Neuron (in vitro differentiated cells): ENCODE data around the gene PPFIA2.

Experiments
- H2AFZ ChIP-seq: one replicate; pipeline ENCODE4 v1.6.1; 2013; ENCODE audit warnings: low read depth, mild to moderate bottlenecking, inconsistent platforms, low read length, moderate library complexity
- H3K27me3 ChIP-seq: one replicate; pipeline ENCODE4 v1.6.1; 2013; ENCODE audit warnings: low read length; ENCODE audit not compliant: insufficient read depth
- H3K36me3 ChIP-seq: one replicate; pipeline ENCODE4 v1.6.1; 2013; ENCODE audit warnings: low read length; ENCODE audit not compliant: insufficient read depth
- H3K4me1 ChIP-seq: one replicate; pipeline ENCODE4 v1.6.1; 2013; ENCODE audit warnings: low read length; ENCODE audit not compliant: insufficient read depth
- H3K4me3 ChIP-seq: 2 replicates; pipeline ENCODE4 v1.5.1; 2013; ENCODE audit warnings: mild to moderate bottlenecking, low read length, moderate library complexity
- H3K9me3 ChIP-seq: one replicate; pipeline ENCODE4 v1.6.1; 2013; ENCODE audit warnings: low read length

The PPFIA2 gene

DNA sequence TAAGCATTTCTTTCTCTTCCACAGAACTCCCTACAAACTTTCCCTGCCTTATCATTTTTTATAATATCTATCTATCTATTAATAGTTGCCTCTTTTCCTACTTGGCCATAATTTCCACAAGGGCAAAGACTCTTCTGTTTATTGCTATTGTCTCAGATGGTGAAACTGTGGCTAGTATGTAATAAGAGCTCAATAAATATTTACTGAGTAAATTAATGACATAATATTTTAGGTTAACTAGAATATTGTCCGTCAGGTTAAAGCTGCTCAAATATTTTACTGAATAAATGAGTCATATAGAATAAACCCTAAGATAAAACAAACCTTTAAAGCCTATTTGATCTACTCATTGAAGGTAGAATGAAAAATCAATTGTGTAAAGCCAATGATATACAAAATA lies 240.5 kb downstream of the PPFIA2 start:
- no peaks in the 10 kb centered on the region for H3K36me3 ChIP-seq
- H3K4me3 ChIP-seq, result no peak overlapping the region
- H3K4me1 ChIP-seq, result no peaks in the 10 kb centered on the region
- H3K27me3 ChIP-seq, result no peaks in the 10 kb centered on the region
- no peak overlapping the region for H2AFZ ChIP-seq
- no peaks in the 10 kb centered on the region for H3K9me3 ChIP-seq

DNA sequence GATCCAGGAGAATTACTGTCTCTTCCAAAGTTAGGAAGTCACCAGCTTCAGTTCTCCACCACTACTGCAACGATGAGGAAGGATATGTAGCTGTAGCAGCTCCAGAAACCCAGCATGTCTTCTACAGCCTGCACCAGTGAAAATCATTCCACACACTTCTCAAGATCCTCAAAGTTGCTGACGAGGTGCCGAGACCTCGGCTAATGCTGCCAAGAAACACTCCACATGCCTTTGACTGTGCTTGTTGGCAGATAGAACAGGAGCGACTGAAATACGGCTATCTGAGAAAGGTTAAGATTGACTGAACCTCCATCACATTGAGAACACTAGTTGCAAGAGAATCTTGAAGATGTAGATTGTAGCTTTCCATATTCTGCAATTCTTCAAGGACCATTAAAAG lies 241.9 kb downstream of the PPFIA2 start:
- Histone ChIP-seq H3K27me3 (no peaks in the 10 kb centered on the region), H3K9me3 (no peaks in the 10 kb centered on the region), H3K36me3 (no peaks in the 10 kb centered on the region), H3K4me1 (no peaks in the 10 kb centered on the region), H2AFZ (no peak overlapping the region), H3K4me3 (no peak overlapping the region)

DNA sequence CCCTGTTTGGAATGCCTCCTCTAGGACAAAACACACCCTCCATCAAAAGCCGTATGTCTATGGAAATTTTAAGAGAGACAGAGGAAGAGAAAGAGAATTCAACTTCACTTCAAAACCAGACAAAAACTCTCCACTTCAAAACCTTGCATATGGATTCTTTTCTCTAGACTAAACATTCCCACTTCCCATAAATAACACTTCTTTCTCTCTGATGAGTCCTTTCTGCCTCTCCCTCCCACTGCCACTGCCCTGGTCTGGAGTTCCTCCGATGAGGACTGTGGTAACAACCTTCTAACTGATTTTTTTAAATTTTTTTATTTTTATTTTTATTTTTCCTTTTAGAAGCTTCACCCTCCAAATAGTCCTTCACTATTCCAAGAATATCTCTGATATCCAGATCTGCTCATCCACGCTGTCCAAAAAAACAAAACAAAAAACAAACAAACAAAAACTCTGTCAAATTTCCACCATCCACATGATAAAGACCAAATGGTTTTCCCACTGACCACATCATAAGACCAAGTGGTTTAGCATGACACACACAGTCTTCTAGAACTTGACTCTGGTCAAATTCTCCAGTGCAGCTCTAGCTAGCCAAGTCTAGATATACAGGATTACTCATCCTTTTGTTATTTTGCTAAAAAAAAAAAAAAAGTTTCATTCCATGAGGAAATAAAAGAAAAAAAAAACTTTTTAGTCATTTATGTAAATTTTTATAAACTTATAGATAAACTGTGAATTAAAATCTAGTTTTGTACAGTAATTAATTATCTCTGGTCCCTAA lies 256.0 kb downstream of the PPFIA2 start:
- Histone ChIP-seq H3K36me3 (no peaks in the 10 kb centered on the region), H3K27me3 (no peaks in the 10 kb centered on the region), H2AFZ (no peak overlapping the region), H3K4me3 (no peak overlapping the region), H3K9me3 (no peaks in the 10 kb centered on the region), H3K4me1 (no peaks in the 10 kb centered on the region)

DNA sequence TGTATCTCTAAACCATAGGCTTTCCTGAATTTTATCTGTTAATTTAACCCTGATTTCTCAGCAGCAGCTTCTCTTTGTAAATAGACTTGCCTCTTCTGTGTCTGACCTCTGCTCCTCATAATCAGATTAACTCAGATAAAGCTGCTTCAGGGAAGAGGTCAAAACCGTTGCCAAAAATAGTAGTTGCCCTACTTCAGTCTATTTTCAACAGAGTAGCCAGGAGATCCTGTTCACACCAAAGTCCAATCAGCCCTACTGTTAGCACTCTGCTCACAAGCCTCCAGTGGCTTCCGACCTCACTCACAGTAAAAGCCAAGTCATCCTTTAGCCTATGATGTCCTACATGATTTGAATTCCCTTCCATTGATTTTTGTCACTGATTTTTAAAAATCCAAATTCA lies 258.4 kb downstream of the PPFIA2 start:
- Histone ChIP-seq H3K4me3 (no peak overlapping the region), H2AFZ (no peak overlapping the region), H3K9me3 (no peaks in the 10 kb centered on the region), H3K4me1 (no peaks in the 10 kb centered on the region), H3K27me3 (no peaks in the 10 kb centered on the region), H3K36me3 (no peaks in the 10 kb centered on the region)

DNA sequence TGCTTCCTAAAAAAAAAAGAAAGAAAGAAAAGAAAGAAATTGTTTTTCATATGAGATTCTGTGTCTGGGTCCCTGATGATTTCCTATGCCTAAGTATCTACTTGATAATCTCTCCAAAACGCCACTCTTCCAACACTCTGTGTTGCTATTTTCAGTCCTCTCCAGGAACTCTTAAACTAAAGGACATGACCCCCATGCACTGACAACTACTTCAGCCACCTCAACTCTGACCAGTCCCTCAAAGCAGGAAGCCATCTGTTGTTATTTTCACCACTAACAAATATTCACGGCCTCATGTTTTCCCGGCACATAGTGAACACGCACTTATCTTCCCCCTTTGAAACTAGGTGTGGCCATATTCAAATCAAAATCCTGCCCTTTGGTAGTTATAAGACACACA lies 259.3 kb downstream of the PPFIA2 start:
- H3K4me1 ChIP-seq, result no peaks in the 10 kb centered on the region
- no peaks in the 10 kb centered on the region for H3K27me3 ChIP-seq
- H3K9me3 ChIP-seq, result no peaks in the 10 kb centered on the region
- H3K36me3 ChIP-seq, result no peaks in the 10 kb centered on the region
- H3K4me3 ChIP-seq, result no peak overlapping the region
- no peak overlapping the region for H2AFZ ChIP-seq

DNA sequence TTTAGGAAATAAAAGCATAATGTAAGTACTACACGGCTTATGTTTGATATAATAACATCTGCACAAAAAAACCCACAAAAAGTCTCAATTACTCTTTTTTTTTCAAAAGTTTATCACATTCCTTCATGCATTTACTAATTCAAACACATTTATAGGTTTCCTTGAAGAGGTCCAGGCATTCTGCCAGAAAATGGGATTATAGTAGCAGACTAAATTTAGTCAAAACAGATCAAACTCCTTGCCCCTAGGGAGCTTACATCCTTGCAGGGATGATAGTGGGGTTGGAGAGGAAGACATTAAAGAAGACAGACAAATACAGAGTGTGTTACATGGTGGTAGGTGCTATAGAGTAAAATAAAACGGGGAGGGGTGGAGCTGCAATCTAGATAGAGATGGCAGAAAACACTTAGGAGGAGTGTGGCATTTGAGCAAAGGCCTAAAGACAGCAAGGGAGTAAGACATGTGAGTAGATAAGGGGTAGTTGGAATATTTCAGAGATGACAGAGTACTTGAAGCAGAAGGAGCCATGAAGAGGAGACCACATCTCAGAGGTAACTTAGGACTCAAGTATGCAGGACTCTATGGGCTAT lies 266.9 kb downstream of the PPFIA2 start:
- Histone ChIP-seq H3K4me3 (no peak overlapping the region), H3K36me3 (no peaks in the 10 kb centered on the region), H3K27me3 (no peaks in the 10 kb centered on the region), H3K9me3 (no peaks in the 10 kb centered on the region), H3K4me1 (peaks cover 5% of the 10 kb centered on the region), H2AFZ (no peak overlapping the region)

DNA sequence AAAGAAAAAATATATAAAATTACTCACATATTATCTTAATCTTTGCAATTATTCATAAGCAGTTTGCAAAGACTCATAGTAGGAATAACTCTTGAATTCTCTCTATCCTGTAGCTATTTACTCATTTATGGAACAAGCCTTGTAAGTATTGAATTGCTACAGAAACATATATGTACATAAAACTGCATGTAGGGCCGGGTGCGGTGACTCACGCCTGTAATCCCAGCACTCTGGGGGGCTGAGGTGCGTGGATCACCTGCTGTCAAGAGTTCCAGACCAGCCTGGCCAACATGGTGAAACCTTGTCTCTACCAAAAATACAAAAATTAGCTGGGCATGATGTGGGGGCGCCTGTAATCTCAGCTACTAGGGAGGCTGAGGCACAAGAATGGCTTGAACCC lies 286.2 kb downstream of the PPFIA2 start:
- Histone ChIP-seq H3K9me3 (no peaks in the 10 kb centered on the region), H3K36me3 (no peaks in the 10 kb centered on the region), H3K27me3 (no peaks in the 10 kb centered on the region), H3K4me1 (no peaks in the 10 kb centered on the region), H3K4me3 (no peak overlapping the region), H2AFZ (no peak overlapping the region)

DNA sequence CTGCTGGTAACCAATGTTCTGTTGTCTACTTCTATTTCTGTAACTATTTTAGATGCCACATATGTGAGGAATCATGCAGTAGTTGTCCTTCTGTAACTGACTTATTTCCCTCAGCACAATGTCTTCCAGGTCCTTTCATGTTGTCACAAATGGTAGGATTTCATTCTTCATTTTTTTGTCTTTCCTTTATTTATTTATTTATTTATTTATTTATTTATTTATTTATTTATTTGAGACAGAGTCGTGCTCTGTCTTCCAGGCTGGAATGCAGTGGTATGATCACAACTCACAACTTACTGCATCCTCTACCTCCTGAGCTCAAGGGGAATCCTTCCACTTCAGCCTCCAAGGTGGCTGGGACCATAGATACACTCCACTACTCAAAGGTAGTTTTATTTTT lies 288.2 kb downstream of the PPFIA2 start:
- no peaks in the 10 kb centered on the region for H3K4me1 ChIP-seq
- H2AFZ ChIP-seq, result no peak overlapping the region
- H3K4me3 ChIP-seq, result no peak overlapping the region
- H3K36me3 ChIP-seq, result no peaks in the 10 kb centered on the region
- H3K27me3 ChIP-seq, result no peaks in the 10 kb centered on the region
- H3K9me3 ChIP-seq, result no peaks in the 10 kb centered on the region

DNA sequence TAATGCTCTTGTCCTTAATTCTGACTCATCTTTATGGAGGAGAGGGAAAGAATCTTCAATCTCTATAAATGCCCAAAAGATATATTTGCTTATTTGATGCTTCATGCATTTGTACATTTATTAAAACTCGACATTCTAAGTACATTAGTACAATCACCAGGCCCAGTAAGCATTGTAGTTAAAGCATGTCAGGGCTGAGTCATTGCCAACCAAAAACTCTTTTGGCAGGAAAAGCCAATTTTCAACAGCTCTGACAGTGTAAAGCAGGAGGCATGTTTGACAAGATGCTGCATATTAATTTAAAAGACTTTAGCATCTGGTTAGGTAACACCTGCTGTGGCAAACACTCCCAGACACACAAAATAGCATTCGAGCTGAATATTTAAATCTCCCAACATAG lies 290.9 kb downstream of the PPFIA2 start:
- Histone ChIP-seq H2AFZ (no peak overlapping the region), H3K9me3 (no peaks in the 10 kb centered on the region), H3K4me3 (no peak overlapping the region), H3K27me3 (no peaks in the 10 kb centered on the region), H3K36me3 (no peaks in the 10 kb centered on the region), H3K4me1 (peaks cover 3% of the 10 kb centered on the region)

DNA sequence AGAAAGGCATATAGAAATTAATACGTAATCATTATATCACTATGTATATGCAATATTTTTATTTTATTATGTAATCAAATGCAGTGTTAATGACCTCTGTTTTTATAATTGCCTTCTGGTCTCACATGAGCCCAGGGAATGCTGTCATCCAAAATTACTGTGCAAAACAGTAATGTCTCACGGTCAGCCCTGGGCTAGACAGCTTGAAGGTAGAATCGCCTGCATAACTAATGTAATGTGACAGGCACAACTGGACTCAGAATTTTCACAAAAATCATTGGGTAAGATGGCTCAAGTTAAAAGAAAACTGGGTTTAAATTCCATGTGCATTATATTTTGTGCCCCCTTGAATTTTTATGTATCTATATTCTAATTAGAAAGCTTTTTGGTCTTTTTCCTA lies 293.3 kb downstream of the PPFIA2 start:
- peaks cover 3% of the 10 kb centered on the region for H3K4me1 ChIP-seq
- no peak overlapping the region for H2AFZ ChIP-seq
- no peaks in the 10 kb centered on the region for H3K27me3 ChIP-seq
- H3K9me3 ChIP-seq, result no peaks in the 10 kb centered on the region
- no peak overlapping the region for H3K4me3 ChIP-seq
- H3K36me3 ChIP-seq, result no peaks in the 10 kb centered on the region

DNA sequence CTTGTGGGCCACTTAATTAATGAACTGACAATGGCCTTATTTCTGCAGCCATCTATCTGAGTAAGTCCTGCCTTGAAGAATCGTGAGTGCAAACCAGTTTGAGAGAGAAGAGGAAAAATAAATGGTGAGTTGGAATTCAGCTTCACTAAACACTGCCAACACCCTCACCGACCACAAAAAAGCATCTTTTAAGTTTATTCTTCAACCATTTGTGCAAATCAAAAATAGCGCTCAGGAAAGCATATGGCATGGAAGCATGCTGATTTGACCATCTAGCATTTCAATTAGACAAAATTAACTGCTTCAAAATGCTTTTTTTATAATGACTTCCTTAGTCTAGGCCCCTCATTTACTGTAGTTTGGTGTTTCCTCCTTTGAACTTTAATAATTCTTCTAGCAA lies 294.0 kb downstream of the PPFIA2 start:
- Histone ChIP-seq H3K4me1 (peaks cover 3% of the 10 kb centered on the region), H3K4me3 (no peak overlapping the region), H3K9me3 (no peaks in the 10 kb centered on the region)

DNA sequence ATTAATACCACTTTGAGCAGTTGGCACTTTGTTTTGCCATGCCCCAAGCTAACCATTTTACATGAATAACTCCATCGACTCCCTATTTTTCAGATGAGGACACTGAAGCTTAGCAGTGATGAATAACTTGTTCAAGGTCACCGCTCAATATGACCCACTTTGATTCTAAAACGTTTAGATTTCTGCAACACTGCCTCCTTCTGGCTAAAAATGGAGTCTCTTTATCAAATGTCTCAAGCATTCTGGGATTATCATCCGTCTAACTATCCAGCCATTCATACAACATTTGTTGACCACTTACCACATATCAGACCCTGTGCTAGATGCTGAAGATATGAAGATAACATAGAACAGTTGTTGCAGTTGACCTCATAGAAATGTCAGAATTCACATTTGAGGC lies 298.0 kb downstream of the PPFIA2 start:
- H3K27me3 ChIP-seq, result no peaks in the 10 kb centered on the region
- H3K4me3 ChIP-seq, result no peak overlapping the region
- H2AFZ ChIP-seq, result no peak overlapping the region
- no peaks in the 10 kb centered on the region for H3K36me3 ChIP-seq
- H3K9me3 ChIP-seq, result no peaks in the 10 kb centered on the region
- H3K4me1 ChIP-seq, result peaks cover 3% of the 10 kb centered on the region

More for the DNA sequence above, 294.0 kb downstream of the PPFIA2 start:
- Histone ChIP-seq H2AFZ (no peak overlapping the region), H3K36me3 (no peaks in the 10 kb centered on the region), H3K27me3 (no peaks in the 10 kb centered on the region)

DNA sequence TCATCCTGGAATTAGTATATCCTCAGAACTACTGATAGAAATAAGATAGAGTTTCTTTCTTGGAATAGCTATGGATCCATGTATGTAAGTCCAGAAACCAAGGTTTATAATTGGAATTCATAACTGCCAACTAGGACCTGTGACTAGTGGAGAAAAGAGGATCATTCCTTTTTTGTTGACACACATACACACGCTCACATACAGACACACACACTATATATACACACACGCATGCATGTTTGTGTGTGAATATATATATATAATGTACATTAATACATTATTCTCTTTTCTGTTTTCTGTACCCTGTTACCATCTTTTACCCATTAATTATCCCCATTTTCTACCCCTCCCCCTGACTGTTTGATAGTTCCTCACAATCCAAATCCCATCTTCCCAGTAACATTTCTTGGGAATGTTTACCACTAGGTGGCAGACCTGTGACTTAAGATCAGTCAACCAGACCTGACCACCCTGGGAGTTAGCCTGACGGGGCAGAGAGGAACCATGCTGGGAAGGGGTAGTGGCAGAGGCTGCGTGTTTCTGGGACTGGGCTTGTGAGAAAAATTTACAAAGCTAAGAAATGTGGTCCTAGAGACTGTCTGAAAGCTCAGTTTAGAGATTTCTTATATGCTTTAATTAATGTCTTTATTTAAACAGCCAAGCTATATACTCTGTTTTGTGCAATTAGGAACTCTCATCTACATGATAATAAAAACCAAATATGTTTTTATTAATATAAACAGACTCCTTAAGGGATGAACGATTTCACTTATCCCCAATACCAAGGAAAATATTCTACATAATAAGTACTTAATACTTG lies 308.0 kb downstream of the PPFIA2 start:
- Histone ChIP-seq H3K4me3 (no peak overlapping the region), H3K36me3 (no peaks in the 10 kb centered on the region), H3K9me3 (no peaks in the 10 kb centered on the region), H3K4me1 (no peaks in the 10 kb centered on the region), H2AFZ (no peak overlapping the region), H3K27me3 (no peaks in the 10 kb centered on the region)
